GM21723 (cell line): ENCODE measurements around the gene AIG1.
"Not testable (repeated sequence)": the region's sequence is repeated elsewhere in the genome, so short reads cannot be mapped to it uniquely, and the experiment has no call there.

Source experiments
- ATAC-seq: cut with Tn5 transposase; IDR thresholded peaks from one replicate; pipeline ENCODE4 v1.9.1; 2021; ENCODE audit warnings: mild to moderate bottlenecking, moderate library complexity; ENCODE audit not compliant: unreplicated experiment

Gene AIG1

DNA sequence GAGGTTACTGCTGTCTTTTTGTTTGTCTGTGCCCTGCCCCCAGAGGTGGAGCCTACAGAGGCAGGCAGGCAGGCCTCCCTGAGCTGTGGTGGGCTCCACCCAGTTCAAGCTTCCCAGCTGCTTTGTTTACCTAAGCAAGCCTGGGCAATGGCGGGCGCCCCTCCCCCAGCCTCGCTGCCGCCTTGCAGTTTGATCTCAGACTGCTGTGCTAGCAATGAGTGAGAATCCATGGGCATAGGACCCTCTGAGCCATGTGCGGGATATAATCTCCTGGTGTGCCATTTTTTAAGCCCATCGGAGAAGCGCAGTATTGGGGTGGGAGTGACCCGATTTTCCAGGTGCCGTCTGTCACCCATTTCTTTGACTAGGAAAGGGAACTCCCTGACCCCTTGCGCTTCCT, 247.1 kb downstream of the AIG1 start:
- not testable (repeated sequence) for ATAC-seq

DNA sequence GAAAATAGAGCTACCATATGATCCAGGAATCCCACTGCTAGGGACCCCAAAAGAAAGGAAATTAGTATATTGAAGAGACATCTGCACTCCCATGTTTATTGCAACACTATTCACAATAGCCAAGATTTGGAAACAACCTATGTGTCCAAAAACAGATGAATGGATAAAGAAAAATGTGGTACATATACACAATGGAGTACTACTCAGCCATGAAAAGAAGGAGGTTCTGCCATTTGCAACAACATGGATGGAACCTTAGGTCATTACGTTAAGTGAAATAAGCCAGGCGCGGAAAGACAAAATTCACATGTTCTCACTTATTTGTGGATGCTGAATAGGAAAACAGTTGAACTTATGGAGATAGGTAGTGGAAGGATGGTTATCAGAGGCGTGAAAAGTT, 252.5 kb downstream of the AIG1 start:
- ATAC-seq = no peak

DNA sequence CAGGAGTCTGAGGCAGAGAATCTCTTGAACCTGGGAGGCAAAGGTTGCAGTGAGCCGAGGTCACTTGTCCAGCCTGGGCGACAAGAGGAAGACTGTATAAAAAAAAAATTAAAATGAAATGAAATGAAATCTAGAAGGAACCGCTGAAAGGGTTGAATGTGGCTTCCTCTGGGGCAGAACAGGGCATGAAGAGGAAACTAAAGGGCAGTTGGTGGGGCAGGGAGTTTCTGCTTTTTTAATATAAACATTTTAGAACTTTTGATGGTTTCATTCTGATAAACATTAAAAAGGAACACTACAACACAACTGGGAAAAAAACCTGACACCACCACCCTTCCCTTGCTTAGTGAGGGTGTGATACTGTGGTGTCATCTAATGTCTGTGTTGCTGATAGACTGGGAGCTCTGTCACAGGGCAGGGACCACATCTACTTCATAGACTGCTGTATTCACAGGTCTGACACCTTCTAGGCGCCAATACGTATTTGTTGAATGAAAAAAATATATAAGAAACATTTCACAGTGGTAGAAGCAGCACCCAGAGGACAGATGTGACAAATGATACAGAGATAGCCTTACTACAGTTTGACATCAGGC, 260.9 kb downstream of the AIG1 start:
- no peak for ATAC-seq

DNA sequence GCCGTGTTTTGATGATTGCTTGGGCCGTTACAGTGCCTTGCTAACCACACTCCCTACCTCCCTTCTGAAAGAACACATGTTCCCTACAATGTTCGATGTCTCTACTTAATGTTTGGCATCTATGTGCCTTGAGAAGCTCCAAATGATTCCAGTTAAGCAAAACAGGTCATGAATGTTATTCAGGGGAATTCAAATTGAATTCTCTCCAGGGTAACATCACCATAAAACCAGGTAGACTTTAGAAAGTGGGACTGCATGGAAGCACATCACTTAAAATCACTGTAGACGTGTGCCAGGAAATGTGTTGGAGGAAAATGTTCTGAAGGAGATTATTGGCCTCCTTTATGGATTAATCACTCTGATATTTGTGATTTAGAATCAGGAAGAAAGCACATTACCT, 261.7 kb downstream of the AIG1 start:
- ATAC-seq = no peak

DNA sequence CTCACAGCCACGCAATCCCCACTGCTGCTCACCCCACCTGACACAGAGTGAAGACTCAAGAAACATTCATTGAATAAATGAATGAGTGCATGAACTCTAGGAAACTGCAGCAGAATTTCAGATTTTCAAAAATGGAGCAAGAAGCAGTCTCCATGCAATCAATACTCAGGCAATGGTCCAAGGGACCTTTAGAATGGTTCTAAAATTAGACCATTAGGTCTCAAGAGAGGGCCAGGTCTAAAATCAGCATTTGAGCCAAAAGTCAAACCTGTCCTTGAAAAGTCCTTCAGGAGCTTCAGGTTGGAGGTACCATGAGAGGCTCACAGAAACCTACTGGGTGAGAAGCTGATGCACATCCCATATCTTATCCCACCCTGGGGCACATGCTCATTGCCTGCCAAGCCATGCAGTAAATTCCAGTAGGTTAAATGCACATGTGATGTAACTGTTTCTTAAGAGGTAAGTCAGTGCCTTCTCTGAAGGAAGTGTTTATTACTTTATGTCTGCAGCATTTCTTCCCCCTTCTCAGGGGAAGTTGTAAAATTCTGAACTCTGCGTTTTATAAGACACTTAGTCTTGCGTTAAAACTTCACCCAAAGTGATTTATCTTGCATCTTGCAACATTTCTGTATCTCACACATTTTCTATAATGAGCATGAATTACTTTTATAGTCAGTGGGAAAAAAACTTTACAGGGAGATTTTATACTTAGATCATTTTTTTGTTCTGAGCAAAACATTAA, 263.2 kb downstream of the AIG1 start:
- no peak for ATAC-seq

DNA sequence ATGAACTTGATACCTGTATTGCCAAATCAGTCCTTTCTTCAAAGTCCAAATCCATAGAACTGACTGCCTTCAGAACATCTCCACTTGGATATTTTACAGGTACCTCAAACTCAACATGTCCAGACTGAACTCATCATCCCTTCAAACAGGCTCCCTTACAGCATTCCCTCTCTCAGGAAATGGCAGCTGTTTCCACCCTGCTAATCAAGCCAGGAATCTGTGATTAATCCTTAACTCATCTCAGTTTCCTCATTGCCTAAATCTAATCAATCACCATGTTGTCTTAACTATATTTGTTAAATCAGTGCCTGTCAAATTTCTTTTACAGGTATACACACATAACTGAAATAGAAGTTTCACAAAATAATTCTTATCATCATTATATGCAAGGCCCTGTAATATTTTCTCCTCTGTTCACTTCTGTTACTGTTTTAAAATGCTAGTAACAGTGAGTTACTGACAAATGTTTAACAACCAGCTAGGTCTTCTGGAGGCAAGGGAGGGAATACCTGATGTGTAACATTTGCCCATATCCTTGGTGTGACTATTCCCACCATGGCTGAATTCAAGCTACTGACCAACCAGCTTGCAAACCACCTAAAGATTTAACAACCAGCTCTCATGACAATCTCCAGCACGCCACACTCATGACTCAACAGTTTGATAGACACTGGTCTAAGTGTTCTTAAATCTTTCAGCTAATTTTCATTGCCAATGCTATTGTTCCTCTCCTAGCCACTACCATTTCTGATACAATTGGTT, 264.9 kb downstream of the AIG1 start:
- ATAC-seq = no peak

DNA sequence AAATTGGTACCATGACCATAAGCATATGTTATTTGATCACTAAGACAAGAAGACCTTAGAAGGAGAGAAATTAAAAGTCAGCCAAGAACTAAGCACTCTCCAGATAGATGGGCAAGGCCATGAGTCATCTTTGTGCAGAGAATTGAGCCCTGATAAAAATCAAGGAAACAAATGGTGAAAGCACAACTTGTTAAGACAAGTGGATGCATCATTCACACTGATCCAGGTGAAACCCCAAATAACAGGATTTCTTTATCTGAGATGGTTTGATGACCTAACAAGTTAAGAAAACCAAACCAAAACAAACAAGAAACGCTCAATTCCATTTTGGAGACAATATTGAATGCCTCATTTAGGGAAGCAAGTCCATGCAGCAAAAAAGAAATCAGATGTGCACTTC, 268.2 kb downstream of the AIG1 start:
- no peak for ATAC-seq

DNA sequence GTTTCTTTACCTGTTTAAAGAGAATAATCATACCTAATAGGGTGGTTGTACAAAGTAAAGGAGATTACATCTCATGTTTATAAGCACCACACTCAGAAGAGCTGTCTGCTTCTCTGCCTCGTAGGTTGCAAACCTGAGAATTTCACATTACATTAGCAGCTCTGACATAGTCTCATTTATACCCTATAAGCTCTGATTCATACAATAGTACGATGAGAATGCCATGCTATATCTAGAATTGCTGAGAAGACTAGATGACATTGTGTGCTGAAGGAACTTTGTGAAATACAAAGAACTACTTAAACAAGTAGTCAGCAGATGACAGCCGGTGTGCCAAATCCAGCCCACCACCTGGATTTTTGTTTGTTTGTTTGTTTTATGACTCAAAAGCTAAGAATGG, 268.6 kb downstream of the AIG1 start:
- no peak for ATAC-seq

DNA sequence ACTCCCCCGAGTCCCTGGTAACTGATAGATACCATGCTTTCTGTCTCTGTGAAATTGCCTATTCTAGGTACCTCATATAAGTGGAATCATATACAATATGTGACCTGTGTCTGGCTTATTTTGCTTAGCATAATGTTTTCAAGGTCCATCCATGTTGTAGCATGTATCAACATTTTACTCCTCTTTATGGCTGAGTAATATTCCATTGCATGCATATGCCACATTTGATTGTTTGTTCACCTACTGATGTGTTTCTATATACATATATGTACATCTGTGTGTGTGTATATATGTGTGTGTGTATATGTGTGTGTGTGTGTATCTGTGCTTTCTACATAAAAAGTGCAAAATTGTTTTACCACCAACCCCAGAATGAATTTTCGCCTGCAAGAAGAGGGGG, 270.7 kb downstream of the AIG1 start:
- no peak for ATAC-seq

DNA sequence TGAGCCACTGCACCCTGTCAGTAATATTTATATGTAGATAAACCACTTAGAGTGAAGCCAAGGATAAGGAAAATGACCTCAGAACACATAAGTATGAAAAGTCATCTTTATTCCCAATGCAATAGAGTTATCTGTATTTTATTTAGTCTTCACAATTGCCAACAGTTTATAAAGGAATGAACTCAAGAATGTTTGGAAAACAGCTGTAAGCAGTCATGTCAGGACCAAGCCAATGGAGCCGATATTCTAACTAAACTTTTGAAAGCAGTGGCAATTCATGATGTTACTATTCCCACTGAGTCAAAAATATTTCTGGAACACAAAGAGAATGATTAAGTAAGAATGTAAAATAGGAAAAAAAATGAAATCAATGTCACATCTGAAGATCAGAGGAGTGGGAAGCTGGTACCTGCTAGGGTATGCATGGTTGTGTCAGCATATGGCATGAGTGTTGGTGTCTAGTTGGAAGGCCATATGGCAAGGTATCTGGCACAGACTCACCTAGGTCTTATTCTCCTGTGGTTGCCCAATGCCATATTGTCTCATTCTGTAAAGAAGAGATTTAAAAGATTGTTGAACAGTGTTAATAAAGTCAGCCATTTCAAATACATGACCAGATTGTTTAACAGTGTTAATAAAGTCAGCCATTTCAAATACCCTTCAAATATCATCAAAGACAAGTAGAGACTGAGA, 271.6 kb downstream of the AIG1 start:
- no peak for ATAC-seq

DNA sequence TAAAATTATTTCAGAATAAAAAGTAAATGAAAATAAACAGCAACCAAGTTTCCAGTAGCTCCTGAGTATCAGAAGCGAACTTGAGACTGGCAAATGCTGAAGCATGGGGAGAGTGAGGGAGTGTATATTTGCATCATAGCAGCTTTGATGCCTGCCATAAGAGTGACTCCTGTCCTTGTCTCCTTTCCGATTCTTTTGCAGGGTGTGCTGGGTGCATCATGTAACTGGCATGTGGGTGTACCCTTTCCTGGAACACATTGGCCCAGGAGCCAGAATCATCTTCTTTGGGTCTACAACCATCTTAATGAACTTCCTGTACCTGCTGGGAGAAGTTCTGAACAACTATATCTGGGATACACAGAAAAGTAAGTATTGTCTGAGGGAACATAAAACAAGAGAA, 272.4 kb downstream of the AIG1 start:
- no peak for ATAC-seq

DNA sequence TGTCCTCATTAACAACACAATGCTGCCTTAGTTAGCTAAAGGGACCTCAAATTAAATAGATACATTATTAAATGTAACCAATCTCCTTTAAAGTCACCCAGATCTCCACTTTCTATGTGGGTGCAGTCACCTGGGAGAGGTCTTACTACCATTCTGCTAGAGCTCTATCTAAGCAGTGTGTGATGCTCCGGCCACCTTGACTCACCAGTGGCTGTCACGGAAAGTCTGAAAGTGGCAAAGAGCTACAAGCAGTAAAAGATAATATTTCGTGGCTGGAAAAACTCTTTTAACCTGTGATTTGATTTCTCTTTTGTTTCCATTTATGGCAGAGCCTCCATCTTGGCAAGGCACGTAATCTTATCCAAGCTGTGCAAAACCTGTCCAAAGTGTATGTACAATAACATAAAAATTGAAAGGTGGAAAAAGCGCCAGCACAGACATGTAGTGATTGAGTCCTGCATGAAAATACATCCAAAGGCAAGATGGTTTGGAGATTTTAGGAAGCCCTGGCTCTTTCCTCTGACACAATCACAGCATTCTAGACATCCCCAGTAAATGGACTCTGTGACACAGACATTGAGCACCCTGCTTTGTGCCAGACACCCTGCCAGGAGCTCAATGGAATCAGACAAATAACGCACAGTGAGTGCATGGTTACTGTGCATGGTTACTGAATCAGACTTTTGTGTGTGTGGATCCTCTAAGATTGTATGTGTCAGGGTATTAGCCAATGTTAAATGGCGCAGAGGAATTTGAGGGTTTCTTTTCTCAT, 273.2 kb downstream of the AIG1 start:
- no peak for ATAC-seq

DNA sequence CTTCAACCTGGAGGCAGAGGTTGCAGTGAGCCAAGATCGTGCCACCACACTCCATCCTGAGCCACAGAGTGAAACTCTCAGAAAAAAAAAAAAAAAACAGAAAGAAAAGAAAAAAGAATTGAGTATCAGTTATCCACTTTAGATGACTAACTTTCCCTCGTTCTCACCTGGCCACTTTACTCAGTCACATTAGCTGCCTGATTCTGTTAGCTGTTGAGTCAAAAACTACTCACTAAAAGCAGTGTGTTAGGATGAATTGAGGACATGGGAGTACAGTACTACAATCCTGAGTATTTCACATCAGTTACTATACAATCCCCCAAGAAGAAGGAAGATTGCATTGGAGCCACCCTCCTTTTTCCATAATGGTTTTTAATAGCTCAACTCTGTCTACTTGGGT, 275.2 kb downstream of the AIG1 start:
- no peak for ATAC-seq

DNA sequence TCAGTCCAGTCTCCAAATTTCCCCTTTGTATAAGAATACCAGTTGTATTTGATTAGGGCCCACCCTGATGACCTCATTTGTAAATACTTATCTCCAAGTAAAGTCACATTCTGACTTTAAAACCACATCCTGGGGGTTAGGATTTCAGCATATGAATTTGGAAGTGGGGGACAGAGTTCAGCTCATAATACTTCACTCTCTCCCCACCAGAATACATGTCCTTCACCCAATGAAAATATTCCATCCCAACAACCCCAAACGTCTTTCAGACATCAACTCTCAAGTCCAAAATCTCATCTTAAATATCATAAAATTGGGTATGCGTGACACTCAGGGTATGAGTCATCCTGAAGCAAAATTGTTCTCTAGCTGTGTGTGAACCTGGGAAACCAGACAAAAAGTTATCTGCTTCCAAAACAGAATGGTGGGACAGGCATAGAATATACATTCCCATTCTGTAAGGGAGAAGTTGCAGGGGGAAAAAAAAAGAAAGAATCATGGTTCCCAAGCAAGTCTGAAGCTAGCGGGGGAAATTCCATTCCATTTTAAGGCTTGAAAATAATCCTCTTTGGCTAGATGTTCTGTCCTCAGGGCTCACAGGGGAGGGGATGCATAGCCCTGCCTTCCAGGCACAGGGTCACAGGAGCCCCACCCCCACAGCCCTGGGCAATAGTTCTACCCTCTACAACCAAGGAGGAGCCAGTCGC, 275.9 kb downstream of the AIG1 start:
- no peak for ATAC-seq

DNA sequence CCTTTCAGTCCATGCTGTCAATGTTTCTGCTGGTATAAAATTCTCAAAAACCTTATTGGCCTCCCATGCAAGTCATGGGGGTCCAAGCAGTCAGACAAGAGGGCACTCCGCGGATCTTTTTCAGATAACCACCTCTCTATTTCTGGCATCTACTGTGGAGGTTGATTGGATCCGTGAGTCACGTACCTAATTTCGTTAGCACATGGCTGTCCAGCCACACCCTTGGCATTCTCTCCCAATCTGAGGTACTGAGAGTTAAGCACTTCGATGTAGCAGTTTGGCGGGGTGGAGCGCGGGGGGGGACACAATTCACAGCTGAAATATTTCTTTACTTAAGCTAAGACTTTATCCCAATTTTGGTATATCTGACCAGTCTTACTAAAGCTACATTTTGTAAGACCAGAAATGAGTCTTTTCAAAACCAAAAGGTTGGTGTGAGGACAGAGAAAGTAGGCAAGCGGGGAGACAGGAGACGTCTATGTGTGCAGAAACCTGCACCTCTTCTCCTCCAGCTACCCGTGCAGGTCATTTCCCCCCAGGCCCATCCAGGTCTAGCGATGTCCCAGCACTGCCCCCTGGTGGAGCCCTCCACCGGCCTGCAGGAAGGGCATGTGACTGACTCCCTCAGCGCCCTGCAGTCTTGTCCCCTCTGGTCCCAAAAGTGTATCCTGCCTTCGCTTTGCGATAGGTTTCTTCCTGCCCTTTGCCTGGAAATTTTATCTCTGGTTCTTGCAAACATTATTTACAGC, 276.7 kb downstream of the AIG1 start:
- no peak for ATAC-seq

DNA sequence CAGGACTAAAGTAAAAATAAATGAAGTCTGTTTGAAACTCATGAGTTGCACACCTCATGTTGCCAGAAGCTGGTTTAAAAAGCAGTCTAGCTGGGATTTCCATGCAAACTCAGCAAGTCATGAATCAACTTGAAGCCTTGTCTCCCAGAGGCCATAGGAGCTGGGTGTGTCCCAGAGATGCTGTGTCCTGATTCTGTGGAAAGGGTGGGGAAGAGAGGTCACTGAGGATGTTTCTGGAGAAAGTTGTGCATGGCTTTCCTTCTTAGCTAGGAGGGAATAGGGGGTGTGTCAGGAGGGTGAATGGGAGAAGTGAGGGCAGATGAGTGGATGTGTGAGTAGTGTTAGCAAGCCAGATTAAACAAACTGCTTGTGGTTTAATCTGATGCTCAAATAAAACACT, 278.5 kb downstream of the AIG1 start:
- no peak for ATAC-seq

DNA sequence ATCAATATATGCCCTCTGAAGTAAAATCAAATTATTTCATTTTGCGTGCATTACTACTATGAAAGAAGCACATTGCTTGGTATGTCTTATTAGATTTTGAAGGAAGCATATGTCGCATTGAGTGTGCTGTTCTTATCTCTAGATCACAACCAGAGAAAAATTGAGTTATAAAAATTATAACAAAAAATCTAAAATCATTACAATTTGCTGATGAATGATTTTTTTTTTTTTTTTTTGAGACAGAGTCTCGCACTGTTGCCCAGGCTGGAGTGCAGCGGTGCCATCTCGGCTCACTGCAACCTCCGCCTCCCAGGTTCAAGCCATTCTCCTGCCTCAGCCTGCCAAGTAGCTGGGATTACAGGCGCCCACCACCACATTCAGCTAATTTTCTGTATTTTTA, 284.8 kb downstream of the AIG1 start:
- ATAC-seq = not testable (repeated sequence)

DNA sequence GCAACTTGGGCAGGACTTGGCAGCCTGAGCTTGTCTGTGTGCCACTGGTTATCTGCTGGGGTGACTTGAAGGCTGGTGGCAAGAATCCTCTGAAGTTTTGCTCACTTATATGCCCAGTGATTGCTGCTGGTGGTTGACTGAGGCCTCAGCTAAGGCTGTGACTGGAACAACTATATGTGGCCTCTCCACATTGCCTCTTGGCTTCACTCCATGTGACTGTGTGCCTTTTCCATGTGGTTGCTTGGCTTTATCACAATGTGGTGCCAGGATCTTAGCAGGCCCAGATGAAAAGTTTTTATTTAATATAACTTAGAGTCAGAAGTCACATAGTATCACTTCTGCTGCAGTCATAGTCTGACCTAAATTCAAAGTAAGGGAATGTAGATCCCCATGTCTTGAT, 285.3 kb downstream of the AIG1 start:
- no peak for ATAC-seq

DNA sequence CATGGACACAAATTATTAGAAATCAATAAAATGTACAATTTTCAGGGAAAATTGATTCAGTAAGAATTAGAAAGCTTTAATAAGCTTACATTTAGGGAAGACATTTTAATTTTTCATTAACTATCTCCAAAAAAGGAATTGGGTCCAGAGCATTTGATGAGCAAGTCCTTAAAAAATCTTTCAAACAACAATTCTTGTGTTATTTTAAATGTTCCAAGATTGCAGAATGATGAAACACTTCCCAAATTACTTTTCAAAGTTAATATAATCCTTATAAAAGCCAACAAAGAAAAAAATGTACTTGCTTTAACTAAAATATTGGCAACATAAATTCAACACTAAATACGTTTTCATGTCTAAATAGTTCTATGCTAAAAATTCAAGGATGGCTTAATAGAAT, 287.8 kb downstream of the AIG1 start:
- ATAC-seq = no peak

DNA sequence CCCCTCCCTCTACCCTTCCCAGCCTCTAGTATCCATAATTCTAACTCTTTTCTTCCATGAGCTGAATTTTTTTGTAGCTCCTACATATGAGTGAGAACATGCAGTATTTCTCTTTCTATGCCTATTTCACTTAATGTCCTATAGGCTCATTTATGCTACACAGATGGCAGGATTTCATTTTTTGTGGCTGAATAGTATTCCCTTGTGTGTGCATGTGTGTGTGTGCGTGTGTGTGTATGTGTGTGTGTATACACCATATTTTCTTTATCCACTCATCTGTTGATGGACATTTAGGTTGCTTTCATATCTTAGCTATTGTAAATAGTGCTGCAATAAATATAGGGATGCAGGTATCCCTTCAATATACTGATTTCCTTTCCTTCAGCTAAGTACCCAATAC, 288.8 kb downstream of the AIG1 start:
- ATAC-seq = no peak
